Right cardiac atrium (tissue), 5 donors: ENCODE measurements around the gene ADK. TPM values are rescaled to one million over a fixed set of nuclear protein-coding genes. Genes with fewer than 3 reads are reported as not detected.

ENCODE experiments used
- ATAC-seq, 2 donors: fragments of 200-7000 bp; cut with Tn5 transposase; one replicate each; pipeline versions ENCODE4 v1.8.0 to v1.9.1; 2020; ENCODE audit warnings: moderate library complexity in 2 of 2, mild to moderate bottlenecking in 1 of 2
- DNase-seq, 3 donors: peaks; one replicate each; pipeline ENCODE4 v3.0.0-alpha.2; 2020
- H3K27ac ChIP-seq: one replicate; pipeline ENCODE4 v1.5.1; 2013; ENCODE audit warnings: mild to moderate bottlenecking, low read length, control low read depth, moderate library complexity
- H3K27me3 ChIP-seq: one replicate; pipeline ENCODE4 v1.6.1; 2013; ENCODE audit not compliant: control insufficient read depth, insufficient read depth
- H3K4me1 ChIP-seq: one replicate; pipeline ENCODE4 v1.6.1; 2013; ENCODE audit warnings: low read length; ENCODE audit not compliant: control insufficient read depth, insufficient read depth
- H3K4me3 ChIP-seq: one replicate; pipeline ENCODE4 v1.5.1; 2013; ENCODE audit warnings: low read length, control low read depth
- H3K9me3 ChIP-seq: one replicate; pipeline ENCODE4 v1.6.1; 2013; ENCODE audit warnings: low read length; ENCODE audit not compliant: control insufficient read depth
- WGBS: extraction: QIAGEN DNeasy Blood & Tissue Kit; methylation state at CpG from one replicate; pipeline ENCODE4 v1.1.7; 2013; 5-methylcytosine and 5-hydroxymethylcytosine counted together
- intact Hi-C, 4 donors: fragments of 100-400 bp; cut with DNase I; formaldehyde crosslinking; loops; one replicate each; pipeline versions ENCODE4 v1.11.0 to v1.14.0; 2022 to 2023
- polyA plus RNA-seq: library from polyadenylated mRNA; stranded (reverse); fragments of 200-250 nt; gene quantifications from one replicate; pipeline ENCODE4 v1.2.3, GENCODE V29; 2013
- total RNA-seq, 4 donors: library from RNA; stranded (reverse); fragmentation: NEBNext Ultra II Directional; extraction: Animal tissue kit (Norgen Biotek cat#: 25700); gene quantifications; one replicate each; pipeline ENCODE4 v1.2.1, GENCODE V29; 2021
- donor health status: healthy with polysubstance abuse.
- donor health status: DM: no; HTN: yes; CAD: no.
- donor health status: DM: no; HTN: no; CAD: no.
- donor health status: DM: no; HTN: yes; CAD: no; lungs with severe emphysema.
- donor health status: DM: yes; HTN: yes; CAD: no.

Gene ADK
- total and polyA plus RNA-seq, 5 donors: 34.5 to 42.2 (median 41.0) TPM

DNA sequence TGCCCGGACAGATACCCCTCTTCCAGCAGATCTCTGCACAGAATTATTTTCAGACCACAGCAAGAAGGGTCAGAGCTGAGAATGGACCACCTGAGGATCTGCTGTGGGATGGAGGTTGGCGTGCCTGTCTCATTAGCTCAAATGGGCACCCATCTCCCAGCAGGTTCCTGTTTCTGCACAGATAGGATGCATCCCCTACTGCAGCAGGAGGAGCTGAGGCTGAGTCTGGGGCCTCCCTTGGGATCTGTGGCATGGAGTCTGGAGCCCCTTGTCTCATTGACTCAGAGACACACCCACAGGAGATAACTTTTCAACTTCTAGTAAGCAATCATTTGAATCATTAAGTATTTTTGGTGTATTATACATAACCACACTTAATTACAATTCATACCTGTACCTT, 212.7 kb downstream of the ADK start:
- Histone ChIP-seq H3K9me3 (no peaks in the 10 kb centered on the region), H3K4me1 (no peaks in the 10 kb centered on the region), H3K4me3 (no peak overlapping the region), H3K27ac (no peak overlapping the region), H3K27me3 (no peaks in the 10 kb centered on the region)
- intact Hi-C loops: no loop called here
- peak in 1 of 2 donors; percentile 25 for ATAC-seq
- DNase-seq: no peak
- 99% methylated on average over 2 of the region's 2 CpGs for WGBS

DNA sequence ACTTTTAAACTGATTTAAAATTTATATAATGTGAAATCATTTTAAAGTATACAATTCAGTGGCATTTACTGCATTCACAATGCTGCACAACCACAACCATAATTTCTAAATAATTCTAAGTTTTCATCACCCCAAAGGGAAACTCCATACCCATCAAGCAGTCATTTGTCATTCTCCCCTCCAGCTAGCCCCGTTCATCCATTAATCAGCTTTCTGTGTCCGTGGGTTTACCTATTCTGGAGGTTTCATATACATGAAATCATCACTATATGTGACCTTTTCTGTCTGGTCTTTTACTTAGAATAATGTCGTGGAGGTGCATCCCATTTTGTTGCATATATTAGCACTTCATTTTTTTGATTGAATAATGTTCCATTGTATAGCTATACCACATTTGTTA, 214.1 kb downstream of the ADK start:
- no peaks in the 10 kb centered on the region for H3K27me3 ChIP-seq
- no peak overlapping the region for H3K4me3 ChIP-seq
- DNase-seq: no peak
- intact Hi-C loops: no loop called here
- H3K4me1 ChIP-seq: no peaks in the 10 kb centered on the region
- ATAC-seq: no peak
- no peak overlapping the region for H3K27ac ChIP-seq
- no peaks in the 10 kb centered on the region for H3K9me3 ChIP-seq
- WGBS: 87% methylated on average over 3 of the region's 3 CpGs

DNA sequence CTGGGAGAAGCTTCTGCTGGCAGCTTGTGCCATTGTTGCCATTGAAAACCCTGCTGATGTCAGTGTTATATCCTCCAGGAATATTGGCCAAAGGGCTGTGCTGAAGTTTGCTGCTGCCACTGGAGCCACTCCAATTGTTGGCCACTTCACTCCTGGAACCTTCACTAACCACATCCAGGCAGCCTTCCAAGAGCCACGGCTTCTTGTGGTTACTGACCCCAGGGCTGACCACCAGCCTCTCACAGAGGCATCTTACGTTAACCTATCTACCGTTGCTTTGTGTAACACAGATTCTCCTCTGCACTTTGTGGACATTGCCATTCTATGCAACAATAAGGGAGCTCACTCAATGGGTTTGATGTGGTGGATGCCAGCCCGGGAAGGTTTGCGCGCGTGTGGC, 220.7 kb downstream of the ADK start:
- DNase-seq (peak in 1 of 3 donors; percentile 35), ATAC-seq (no peak)
- Histone ChIP-seq H3K4me3 (no peak overlapping the region), H3K27ac (no peak overlapping the region), H3K4me1 (no peaks in the 10 kb centered on the region), H3K9me3 (no peaks in the 10 kb centered on the region), H3K27me3 (no peaks in the 10 kb centered on the region)
- WGBS: 88% methylated on average over 7 of the region's 7 CpGs
- intact Hi-C loops: no loop called here

DNA sequence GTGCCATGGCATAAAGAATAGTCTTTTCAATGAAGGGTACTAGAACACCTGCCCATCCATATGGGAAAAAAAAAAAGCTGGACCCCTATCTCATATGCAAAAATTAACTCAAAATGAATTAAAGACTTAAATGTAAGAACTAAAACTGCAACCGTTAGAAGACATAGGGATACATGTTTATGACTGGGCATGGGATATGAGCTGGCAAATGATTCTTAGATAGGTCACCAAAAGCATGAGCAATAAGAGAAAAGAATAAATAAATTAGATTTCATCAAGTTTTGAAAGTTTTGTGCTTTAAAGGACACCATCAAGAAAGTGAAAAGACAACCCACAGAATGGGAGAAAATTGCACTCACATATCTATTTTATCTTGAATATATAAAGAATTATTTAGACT, 222.0 kb downstream of the ADK start:
- intact Hi-C loops: no loop called here
- Histone ChIP-seq H3K27me3 (no peaks in the 10 kb centered on the region), H3K4me3 (no peak overlapping the region), H3K9me3 (no peaks in the 10 kb centered on the region), H3K27ac (no peak overlapping the region), H3K4me1 (no peaks in the 10 kb centered on the region)
- 97% methylated on average over 1 of the region's 1 CpG for WGBS
- DNase-seq (no peak), ATAC-seq (no peak)

DNA sequence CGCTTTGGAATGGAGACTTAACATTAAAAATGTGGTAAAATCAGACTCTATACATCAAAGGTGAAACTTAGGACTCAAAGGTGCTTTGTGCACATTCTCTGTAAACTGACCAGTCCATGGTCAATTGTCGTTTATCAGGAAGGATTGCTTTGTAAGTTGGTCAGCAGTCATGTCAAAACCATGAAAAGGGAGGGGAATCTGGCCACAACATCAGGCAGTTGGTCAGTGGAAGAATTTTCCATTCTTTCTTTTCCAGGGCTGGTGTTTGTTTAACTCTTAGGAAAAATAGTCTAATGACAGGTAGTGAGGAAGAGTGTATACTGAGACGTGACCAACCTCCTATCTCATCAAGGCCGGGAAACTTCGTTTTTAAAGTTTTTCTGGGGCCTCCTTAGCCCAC, 226.5 kb downstream of the ADK start:
- Histone ChIP-seq H3K4me1 (no peaks in the 10 kb centered on the region), H3K4me3 (no peak overlapping the region), H3K27me3 (no peaks in the 10 kb centered on the region), H3K27ac (no peak overlapping the region), H3K9me3 (no peaks in the 10 kb centered on the region)
- intact Hi-C loops: no loop called here
- 91% methylated on average over 5 of the region's 5 CpGs for WGBS
- DNase-seq: no peak
- ATAC-seq: no peak

DNA sequence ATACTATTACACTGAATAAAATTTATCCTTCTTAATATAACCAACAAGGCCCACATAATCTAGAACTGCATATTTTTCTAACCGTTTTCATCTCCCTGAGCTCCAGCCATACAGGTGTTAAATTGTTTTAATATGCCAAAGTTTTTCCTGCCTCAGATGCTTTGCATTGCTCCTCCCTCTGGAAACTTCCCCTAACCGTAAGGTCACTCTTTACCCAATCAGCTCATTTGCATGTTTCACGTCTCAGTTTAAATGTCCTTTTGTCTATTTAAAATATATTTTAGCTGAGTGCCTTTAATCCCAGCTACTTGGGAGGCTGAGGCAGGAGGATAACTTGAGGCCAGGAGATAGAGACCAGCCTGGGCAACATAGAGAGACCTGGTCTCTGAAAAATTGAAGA, 228.5 kb downstream of the ADK start:
- no peak for ATAC-seq
- Histone ChIP-seq H3K9me3 (no peaks in the 10 kb centered on the region), H3K27ac (no peak overlapping the region), H3K4me1 (no peaks in the 10 kb centered on the region), H3K4me3 (no peak overlapping the region), H3K27me3 (no peaks in the 10 kb centered on the region)
- DNase-seq: no peak
- intact Hi-C loops: no loop called here
- WGBS: 86% methylated on average over 3 of the region's 3 CpGs

DNA sequence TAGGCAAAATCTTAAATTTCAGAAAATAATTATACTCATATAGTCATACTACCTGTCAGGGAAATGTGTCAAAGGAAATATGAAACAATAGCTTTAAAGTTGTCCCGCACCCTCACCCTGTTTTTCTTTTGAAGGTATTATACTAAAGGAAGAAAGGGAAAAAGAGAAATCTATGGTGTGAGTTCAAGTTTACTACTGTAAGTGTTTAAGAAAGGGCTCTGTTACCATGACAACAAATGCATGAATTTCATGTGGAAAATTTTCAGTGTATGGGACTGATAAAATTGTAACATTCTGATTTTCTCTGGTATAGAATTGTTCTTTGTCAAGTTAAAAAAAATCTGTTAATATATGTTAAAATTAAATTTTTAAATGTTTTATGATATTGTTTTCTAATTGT, 229.8 kb downstream of the ADK start:
- Histone ChIP-seq H3K27me3 (no peaks in the 10 kb centered on the region), H3K9me3 (no peaks in the 10 kb centered on the region), H3K4me1 (no peaks in the 10 kb centered on the region), H3K27ac (no peak overlapping the region), H3K4me3 (no peak overlapping the region)
- 86% methylated on average over 1 of the region's 1 CpG for WGBS
- ATAC-seq (no peak), DNase-seq (no peak)
- intact Hi-C loops: no loop called here

DNA sequence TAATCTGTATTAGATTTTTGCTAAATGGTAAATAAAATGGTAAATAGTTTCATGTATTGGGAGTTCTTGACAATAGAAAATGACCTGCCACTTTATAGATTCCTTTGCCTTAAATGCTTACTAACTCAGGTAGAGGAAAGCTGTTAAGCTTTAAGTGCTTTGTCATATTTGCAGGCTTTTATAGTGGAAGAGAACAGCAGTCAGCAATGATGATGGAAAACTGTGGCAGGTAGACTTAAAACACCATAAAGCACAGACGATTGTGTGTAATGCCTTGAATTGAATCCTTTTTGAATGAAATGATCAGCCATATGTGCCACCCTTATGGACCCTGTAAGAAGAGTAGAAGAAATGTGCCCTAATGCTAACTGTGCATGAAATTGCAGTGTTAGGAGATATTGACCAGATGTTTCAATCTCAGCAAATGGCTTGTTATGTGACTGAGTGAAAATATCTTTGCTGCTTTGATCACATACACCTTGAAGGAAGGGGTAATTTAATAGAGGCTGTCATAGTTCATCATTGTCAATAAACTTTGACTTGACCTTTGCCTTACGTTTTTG, 230.4 kb downstream of the ADK start:
- Histone ChIP-seq H3K9me3 (no peaks in the 10 kb centered on the region), H3K4me3 (no peak overlapping the region), H3K27ac (no peak overlapping the region), H3K27me3 (no peaks in the 10 kb centered on the region), H3K4me1 (no peaks in the 10 kb centered on the region)
- 88% methylated on average over 2 of the region's 2 CpGs for WGBS
- DNase-seq: no peak
- ATAC-seq: no peak
- intact Hi-C loops: no loop called here

DNA sequence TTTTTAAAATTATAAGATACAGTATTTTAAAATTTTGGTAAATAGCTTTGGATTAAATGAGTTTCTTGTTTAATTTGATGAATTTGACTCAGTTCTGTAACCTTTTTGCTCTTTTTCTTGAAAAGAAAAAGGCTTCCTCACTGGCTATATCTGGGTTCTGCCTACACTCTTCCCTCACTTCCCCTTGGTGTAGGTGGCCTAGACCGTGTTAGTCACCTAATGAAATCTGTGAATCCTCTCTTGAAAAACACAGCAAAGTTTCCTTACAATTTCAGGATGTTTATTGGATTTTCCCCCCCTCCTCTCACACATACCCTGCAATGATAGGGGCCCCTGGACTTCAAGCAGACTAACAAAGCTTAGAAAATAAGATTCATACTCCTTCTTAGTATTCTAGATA, 231.6 kb downstream of the ADK start:
- no peak for DNase-seq
- H3K27me3 ChIP-seq: no peaks in the 10 kb centered on the region
- ATAC-seq: no peak
- H3K4me1 ChIP-seq: no peaks in the 10 kb centered on the region
- no peak overlapping the region for H3K4me3 ChIP-seq
- H3K27ac ChIP-seq: no peak overlapping the region
- no peaks in the 10 kb centered on the region for H3K9me3 ChIP-seq
- intact Hi-C loops: no loop called here
- 72% methylated on average over 1 of the region's 1 CpG for WGBS

DNA sequence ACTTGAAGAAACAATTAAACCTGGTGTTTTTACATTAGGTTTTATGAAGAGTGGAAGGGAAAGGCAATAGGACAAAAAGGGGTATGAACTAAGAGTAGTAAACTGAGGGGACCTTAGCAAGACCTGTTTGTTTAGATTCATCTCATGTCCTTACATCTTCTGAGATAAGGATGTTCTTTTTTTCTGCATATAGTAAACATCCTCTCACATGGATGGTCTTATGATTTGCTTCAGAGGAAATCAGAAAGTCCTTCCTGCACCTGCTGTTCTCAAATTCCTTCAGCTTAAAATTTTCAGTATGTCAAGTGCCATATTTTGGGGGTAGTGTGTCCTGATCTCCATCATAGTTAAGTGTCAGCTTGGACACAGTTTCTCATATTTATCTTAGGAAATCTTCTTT, 232.6 kb downstream of the ADK start:
- no peak overlapping the region for H3K4me3 ChIP-seq
- H3K27me3 ChIP-seq: no peaks in the 10 kb centered on the region
- intact Hi-C loops: no loop called here
- no peaks in the 10 kb centered on the region for H3K4me1 ChIP-seq
- no peaks in the 10 kb centered on the region for H3K9me3 ChIP-seq
- DNase-seq (no peak), ATAC-seq (no peak)
- no peak overlapping the region for H3K27ac ChIP-seq

DNA sequence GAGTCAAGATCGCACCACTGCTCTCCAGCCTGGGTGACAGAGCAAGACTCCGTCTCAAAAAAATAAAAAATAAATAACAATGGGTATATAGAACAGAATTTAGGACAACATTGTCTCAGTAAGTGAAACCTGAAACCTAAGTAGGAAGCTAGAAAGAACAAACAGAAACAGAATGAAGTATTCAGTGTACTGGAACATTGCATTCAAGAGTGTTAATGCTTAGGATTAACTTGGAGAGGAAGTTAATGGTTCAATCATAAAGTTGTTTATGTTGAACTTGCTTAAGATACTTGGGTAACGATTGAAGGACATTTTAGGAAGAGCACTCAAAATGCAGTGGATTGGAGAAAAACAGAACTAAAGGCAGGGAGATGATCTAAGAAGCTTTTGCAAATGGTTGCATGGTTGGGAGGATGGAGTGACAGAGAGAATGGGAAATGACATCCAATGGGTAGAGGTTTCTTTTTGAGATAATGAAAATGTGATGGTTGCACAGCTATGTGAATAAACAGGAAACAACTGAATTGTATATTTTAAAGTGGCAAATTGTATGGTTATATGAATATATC, 233.7 kb downstream of the ADK start:
- WGBS: 95% methylated on average over 3 of the region's 3 CpGs
- ATAC-seq: no peak

DNA sequence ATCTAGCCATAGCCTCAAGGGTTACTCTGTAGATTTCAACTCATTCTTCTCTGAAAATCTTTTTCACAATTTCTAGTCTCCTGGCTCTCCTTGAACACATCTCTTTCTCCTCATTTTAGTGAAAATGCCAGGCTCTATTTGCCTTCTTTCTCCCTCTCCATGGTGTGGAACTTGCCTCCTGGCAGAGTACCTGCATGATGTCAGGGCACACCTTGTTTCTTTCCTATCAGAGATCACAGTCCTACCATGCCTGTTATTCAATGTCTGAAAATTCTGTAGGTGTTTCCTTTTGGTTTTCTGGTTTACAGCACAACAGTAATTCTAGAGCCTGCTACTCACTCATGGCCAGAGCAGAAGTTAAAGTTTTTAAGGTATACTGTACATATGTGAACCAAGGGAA, 237.8 kb downstream of the ADK start:
- Histone ChIP-seq H3K27ac (no peak overlapping the region), H3K4me3 (no peak overlapping the region), H3K9me3 (no peaks in the 10 kb centered on the region), H3K4me1 (no peaks in the 10 kb centered on the region), H3K27me3 (no peaks in the 10 kb centered on the region)
- DNase-seq (no peak), ATAC-seq (no peak)
- intact Hi-C loops: no loop called here

More for the DNA sequence above, 233.7 kb downstream of the ADK start:
- Histone ChIP-seq H3K9me3 (no peaks in the 10 kb centered on the region), H3K27me3 (no peaks in the 10 kb centered on the region), H3K4me1 (no peaks in the 10 kb centered on the region), H3K27ac (no peak overlapping the region), H3K4me3 (no peak overlapping the region)
- intact Hi-C loops: no loop called here
- DNase-seq: no peak
